HCT116 (cell line): ENCODE results near the gene ASCL4. TPM values are rescaled to one million over a fixed set of nuclear protein-coding genes. Genes with fewer than 3 reads are reported as not detected.

Source experiments
- ATAC-seq: fragments of 200-7000 bp; cut with Tn5 transposase; 2 replicates; pipeline ENCODE4 v1.9.1; 2020; ENCODE audit warnings: mild to moderate bottlenecking, moderate library complexity
- BruUV-seq: library from RNA; stranded (reverse); fragments of 400-500 nt; replicated peaks from 2 replicates; lab custom pipeline; 2021; lab: Mats Ljungman, UMichigan
- CTCF ChIA-PET: fragments of 300-600 bp; sonication (Branson Sonifier 250); formaldehyde crosslinking; loops from one replicate; lab custom pipeline; 2021; ENCODE audit warnings: antibody characterized with exemption; lab: Charles Lee
- POLR2A ChIA-PET: fragments of 300-600, 350-600 bp; sonication (Branson Sonifier 250); formaldehyde crosslinking; loops from one replicate; lab custom pipeline; 2021; ENCODE audit warnings: antibody characterized with exemption; lab: Charles Lee
- RAD21 ChIA-PET, 2 experiments: fragments of 300-600 bp; sonication (Branson Sonifier 250); formaldehyde crosslinking; loops; one replicate each; lab custom pipeline; 2023; ENCODE audit warnings: low total read pairs in 2 of 2; ENCODE audit not compliant: uncharacterized antibody in 2 of 2, unreplicated experiment in 2 of 2, low non-redundant PET in 1 of 2; lab: Charles Lee
- DNase-seq: peaks from one replicate; pipeline ENCODE4 v3.0.0-alpha.2; 2010; ENCODE audit warnings: low read depth, low spot score
- H2AFZ ChIP-seq: fragments of 200-600 bp; shearing (Covaris generic), sonication (generic); 2 replicates; pipeline ENCODE4 v1.6.1; 2017; ENCODE audit warnings: low read depth, mixed run types, mixed read lengths, antibody characterized with exemption, low read length; ENCODE audit not compliant: poor library complexity, severe bottlenecking
- H3K27ac ChIP-seq: 2 replicates; pipeline ENCODE4 v1.5.1; 2012; ENCODE audit warnings: low read depth, low read length
- H3K27me3 ChIP-seq: fragments of 200-600 bp; sonication (generic); 2 replicates; pipeline ENCODE4 v1.6.1; 2016; ENCODE audit warnings: mixed run types, low read length, mixed read lengths; ENCODE audit not compliant: insufficient read depth
- H3K36me3 ChIP-seq, 2 experiments: fragments of 200-500 bp in 1 of 2; fragments of 200-600 bp in 1 of 2; sonication (Bioruptor generic) in 1 of 2; sonication (generic) in 1 of 2; 2 replicates each; pipeline versions ENCODE4 v1.5.1 to v1.6.1; 2014 to 2016; ENCODE audit warnings: low read length in 2 of 2, inconsistent platforms in 1 of 2, mixed read lengths in 1 of 2, mixed run types in 1 of 2; ENCODE audit not compliant: insufficient read depth in 2 of 2, control insufficient read depth in 1 of 2
- H3K4me1 ChIP-seq, 2 experiments: fragments of 200-600 bp in 1 of 2; sonication (generic) in 1 of 2; 2 replicates each; pipeline versions ENCODE4 v1.5.1 to v1.6.1; 2012 to 2017; ENCODE audit warnings: low read length in 2 of 2, inconsistent platforms in 1 of 2, mild to moderate bottlenecking in 1 of 2, mixed read lengths in 1 of 2, mixed run types in 1 of 2, moderate library complexity in 1 of 2; ENCODE audit not compliant: insufficient read depth in 2 of 2, control insufficient read depth in 1 of 2
- H3K4me2 ChIP-seq: fragments of 200-600 bp; sonication (generic); 2 replicates; pipeline ENCODE4 v1.6.1; 2017; ENCODE audit warnings: mixed run types, low read length, mixed read lengths
- H3K4me3 ChIP-seq, 2 experiments: fragments of 200-600 bp in 1 of 2; sonication (generic) in 1 of 2; replicated peaks in 1 of 2; 2 replicates each; pipeline ENCODE4 v1.5.1; 2011 to 2016; ENCODE audit warnings: low read length in 2 of 2, control low read depth in 1 of 2, low read depth in 1 of 2, mild to moderate bottlenecking in 1 of 2, mixed read lengths in 1 of 2, mixed run types in 1 of 2
- H3K79me2 ChIP-seq: fragments of 200-600 bp; sonication (generic); 2 replicates; pipeline ENCODE4 v1.6.1; 2017; ENCODE audit warnings: mild to moderate bottlenecking, mixed run types, low read length, moderate library complexity, mixed read lengths; ENCODE audit not compliant: insufficient read depth
- H3K9ac ChIP-seq: fragments of 200-600 bp; sonication (generic); 2 replicates; pipeline ENCODE4 v1.6.1; 2016; ENCODE audit warnings: low read length, mixed read lengths
- H3K9me2 ChIP-seq: fragments of 200-600 bp; sonication (generic), shearing (Covaris generic); 2 replicates; pipeline ENCODE4 v1.6.1; 2017; ENCODE audit warnings: mixed run types, mild to moderate bottlenecking, moderate library complexity; ENCODE audit not compliant: insufficient read depth
- H3K9me3 ChIP-seq, 2 experiments: fragments of 200-500 bp in 1 of 2; fragments of 200-600 bp in 1 of 2; sonication (Bioruptor generic) in 1 of 2; sonication (generic) in 1 of 2; 2 replicates each; pipeline ENCODE4 v1.6.1; 2014 to 2017; ENCODE audit warnings: low read length in 2 of 2, mixed read lengths in 2 of 2, inconsistent platforms in 1 of 2, low read depth in 1 of 2, mild to moderate bottlenecking in 1 of 2, mixed run types in 1 of 2, moderate library complexity in 1 of 2; ENCODE audit not compliant: control insufficient read depth in 1 of 2, insufficient read depth in 1 of 2
- H4K20me1 ChIP-seq: fragments of 200-600 bp; sonication (generic), shearing (Covaris generic); 2 replicates; pipeline ENCODE4 v1.6.1; 2017; ENCODE audit warnings: mixed run types, mild to moderate bottlenecking, moderate library complexity; ENCODE audit not compliant: insufficient read depth
- ATF3 ChIP-seq: IDR thresholded peaks from 2 replicates; pipeline ENCODE4 v1.6.1; 2012
- CBX3 ChIP-seq: IDR thresholded peaks from 2 replicates; pipeline ENCODE4 v1.6.1; 2012; ENCODE audit warnings: low read depth
- CEBPB ChIP-seq: IDR thresholded peaks from 2 replicates; pipeline ENCODE4 v1.6.1; 2012; ENCODE audit warnings: low read depth
- CTCF ChIP-seq, 3 experiments: fragments of 200-600 bp in 1 of 3; sonication (generic) in 1 of 3; IDR thresholded peaks in 2 of 3; conservative IDR thresholded peaks in 1 of 3; 2 replicates each; pipeline ENCODE4 v1.5.1; 2012 to 2017; ENCODE audit warnings: low read depth in 2 of 3, low read length in 2 of 3, antibody characterized with exemption in 1 of 3, borderline replicate concordance in 1 of 3, control low read depth in 1 of 3, mild to moderate bottlenecking in 1 of 3, mixed read lengths in 1 of 3, mixed run types in 1 of 3, moderate library complexity in 1 of 3; ENCODE audit not compliant: insufficient read depth in 1 of 3
- EGR1 ChIP-seq: IDR thresholded peaks from 2 replicates; pipeline ENCODE4 v1.6.1; 2012; ENCODE audit warnings: low read depth
- ELF1 ChIP-seq: IDR thresholded peaks from 2 replicates; pipeline ENCODE4 v1.6.1; 2012; ENCODE audit warnings: low read depth, borderline replicate concordance
- EZH2 ChIP-seq: fragments of 200-600 bp; sonication (generic); IDR thresholded peaks from 2 replicates; pipeline ENCODE4 v1.6.1; 2017; ENCODE audit warnings: antibody characterized with exemption, mixed run types
- FOSL1 ChIP-seq: IDR thresholded peaks from 2 replicates; pipeline ENCODE4 v1.6.1; 2012; ENCODE audit warnings: low read depth
- POLR2A ChIP-seq: IDR thresholded peaks from 2 replicates; pipeline ENCODE4 v1.7.0; 2011; ENCODE audit warnings: borderline replicate concordance; ENCODE audit not compliant: insufficient read depth, insufficient read length; ENCODE audit errors: extremely low read depth
- POLR2AphosphoS5 ChIP-seq: IDR thresholded peaks from 2 replicates; pipeline ENCODE4 v1.6.1; 2011; ENCODE audit warnings: mild to moderate bottlenecking, low read depth, low read length, moderate library complexity
- RAD21 ChIP-seq: IDR thresholded peaks from 2 replicates; pipeline ENCODE4 v1.6.1; 2012; ENCODE audit warnings: low read depth, mild to moderate bottlenecking
- ZBTB33 ChIP-seq: IDR thresholded peaks from 2 replicates; pipeline ENCODE4 v1.6.1; 2011; ENCODE audit warnings: mild to moderate bottlenecking, low read length, moderate library complexity; ENCODE audit not compliant: insufficient replicate concordance; ENCODE audit errors: extremely low read depth
- ZFX ChIP-seq: fragments of 450-650 bp; IDR thresholded peaks from 2 replicates; pipeline ENCODE4 v1.6.1; 2017
- ZNF274 ChIP-seq: fragments of 200-500 bp; sonication (Bioruptor generic); IDR thresholded peaks from 2 replicates; pipeline ENCODE4 v1.6.1; 2014; ENCODE audit warnings: mild to moderate bottlenecking, low read depth, low read length, inconsistent platforms
- intact Hi-C: fragments of 100-400 bp; cut with micrococcal nuclease; formaldehyde crosslinking; loops from 2 replicates; pipeline ENCODE4 v1.10.0; 2022
- total RNA-seq: library from RNA; stranded (reverse); gene quantifications from one replicate; pipeline ENCODE4 v1.2.1, GENCODE V29; 2021; ENCODE audit not compliant: unreplicated experiment

Gene ASCL4
- total RNA-seq, 1 experiment from 2014 or later, result not detected

- ChIA-PET CTCF (no interaction called here), RAD21 (no interaction called here), POLR2A (no interaction called here)
- peaks cover 10% of the 10 kb centered on the region for H3K79me2 ChIP-seq
- H3K4me1 ChIP-seq, result peaks cover 3 to 10% of the 10 kb centered on the region in 2 experiments; a peak in 3 of 4 replicates
- H4K20me1 ChIP-seq, result no peaks in the 10 kb centered on the region
- intact Hi-C loops, result no loop called here
- no peak overlapping the region for H3K4me2 ChIP-seq
- no peak overlapping the region for H3K9ac ChIP-seq
- no peak overlapping the region for H3K27ac ChIP-seq
- no TSS peak for BruUV-seq
- no peak overlapping the region for H3K4me3 ChIP-seq
- no peaks in the 10 kb centered on the region for H3K36me3 ChIP-seq
- H2AFZ ChIP-seq, result no peak overlapping the region
- no peak for ATAC-seq
- H3K27me3 ChIP-seq, result no peaks in the 10 kb centered on the region
- no peak for TF ChIP-seq RAD21
- TF ChIP-seq POLR2AphosphoS5, result no peak
- TF ChIP-seq ATF3, result no peak
- TF ChIP-seq CTCF (IDR thresholded peaks at IDR 0.05 in 2 of 3, conservative IDR thresholded peaks at IDR 0.05 in 1 of 3; ENCODE audit: borderline replicate concordance in 1 of 3, insufficient read depth in 1 of 3, low read depth in 2 of 3, low read length in 2 of 3), result no peak
- TF ChIP-seq ZFX, result no peak
- no peak for TF ChIP-seq CBX3
- TF ChIP-seq POLR2A, result no peak
- no peak for TF ChIP-seq CEBPB
- no peak for TF ChIP-seq ZBTB33
- no peak for TF ChIP-seq EZH2
- TF ChIP-seq ELF1, result no peak
- no peak for TF ChIP-seq FOSL1
- TF ChIP-seq ZNF274, result no peak
- no peak for TF ChIP-seq EGR1
- no peaks in the 10 kb centered on the region for H3K9me3 ChIP-seq
- no peak for DNase-seq
- no peaks in the 10 kb centered on the region for H3K9me2 ChIP-seq
Observed at GRCh38 chr12:107764626-107765025, 9.9 kb upstream of the ASCL4 start.
